ENCODE results near the gene MUC5AC. TPM values are rescaled to one million over a fixed set of nuclear protein-coding genes. Genes with fewer than 3 reads are reported as not detected.

Gene MUC5AC
- total RNA-seq, 1 donor from 2014 or later: not detected

- intact Hi-C loops (cut with DNase I): no loop called here
- no peak for DNase-seq (ENCODE audit: extremely low spot score in 2 of 2)
- H3K27ac ChIP-seq: no peak overlapping the region
Observed at GRCh38 chr11:1140642-1141490, 16.9 kb upstream of the MUC5AC start.

GRCh38 chr11:1146365-1146764 is 11.4 kb upstream of the MUC5AC start:
- H3K4me3 ChIP-seq: no peak overlapping the region
- H3K27ac ChIP-seq: no peak overlapping the region
- TF ChIP-seq CTCF (IDR thresholded peaks at IDR 0.05) (no peak), POLR2AphosphoS5 (IDR thresholded peaks at IDR 0.05; ENCODE audit: insufficient read depth in 1 of 2, low read depth in 1 of 2) (no peak), POLR2A (IDR thresholded peaks at IDR 0.05) (no peak)
- H3K4me1 ChIP-seq: no peaks in the 10 kb centered on the region
- no peak for DNase-seq (ENCODE audit: extremely low spot score in 2 of 2)
- no peaks in the 10 kb centered on the region for H3K36me3 ChIP-seq
- H3K27me3 ChIP-seq: no peaks in the 10 kb centered on the region
- intact Hi-C loops (cut with DNase I): no loop called here
- no peaks in the 10 kb centered on the region for H3K9me3 ChIP-seq

More at GRCh38 chr11:1140642-1141490, 16.9 kb upstream of the MUC5AC start:
- no peak overlapping the region for H3K4me3 ChIP-seq
- H3K27me3 ChIP-seq: no peaks in the 10 kb centered on the region
- H3K9me3 ChIP-seq: no peaks in the 10 kb centered on the region
- no peaks in the 10 kb centered on the region for H3K4me1 ChIP-seq
- TF ChIP-seq POLR2A (IDR thresholded peaks at IDR 0.05): no peak
- H3K36me3 ChIP-seq: no peaks in the 10 kb centered on the region

- Histone ChIP-seq H3K27me3 (no peaks in the 10 kb centered on the region), H3K4me1 (no peaks in the 10 kb centered on the region), H3K27ac (no peak overlapping the region), H3K9me3 (no peaks in the 10 kb centered on the region), H3K36me3 (no peaks in the 10 kb centered on the region), H3K4me3 (no peak overlapping the region)
- no peak for DNase-seq (ENCODE audit: extremely low spot score in 2 of 2)
- TF ChIP-seq POLR2A (IDR thresholded peaks at IDR 0.05): no peak
- no peak for TF ChIP-seq CTCF (IDR thresholded peaks at IDR 0.05)
- no peak for TF ChIP-seq POLR2AphosphoS5 (IDR thresholded peaks at IDR 0.05; ENCODE audit: insufficient read depth in 1 of 2, low read depth in 1 of 2)
- intact Hi-C loops (cut with DNase I): no loop called here
Observed at GRCh38 chr11:1147792-1148191, 10.0 kb upstream of the MUC5AC start.

- no peak for DNase-seq (ENCODE audit: extremely low spot score in 2 of 2)
- intact Hi-C loops (cut with DNase I): no loop called here
- Histone ChIP-seq H3K9me3 (no peaks in the 10 kb centered on the region), H3K4me3 (no peak overlapping the region), H3K36me3 (no peaks in the 10 kb centered on the region), H3K27me3 (no peaks in the 10 kb centered on the region), H3K4me1 (peaks cover 4% of the 10 kb centered on the region), H3K27ac (no peak overlapping the region)
- TF ChIP-seq POLR2AphosphoS5 (IDR thresholded peaks at IDR 0.05; ENCODE audit: insufficient read depth in 1 of 2, low read depth in 1 of 2): no peak
- TF ChIP-seq POLR2A (IDR thresholded peaks at IDR 0.05): no peak
- no peak for TF ChIP-seq CTCF (IDR thresholded peaks at IDR 0.05)
Observed at GRCh38 chr11:1148752-1149180, 9.0 kb upstream of the MUC5AC start.

DNA sequence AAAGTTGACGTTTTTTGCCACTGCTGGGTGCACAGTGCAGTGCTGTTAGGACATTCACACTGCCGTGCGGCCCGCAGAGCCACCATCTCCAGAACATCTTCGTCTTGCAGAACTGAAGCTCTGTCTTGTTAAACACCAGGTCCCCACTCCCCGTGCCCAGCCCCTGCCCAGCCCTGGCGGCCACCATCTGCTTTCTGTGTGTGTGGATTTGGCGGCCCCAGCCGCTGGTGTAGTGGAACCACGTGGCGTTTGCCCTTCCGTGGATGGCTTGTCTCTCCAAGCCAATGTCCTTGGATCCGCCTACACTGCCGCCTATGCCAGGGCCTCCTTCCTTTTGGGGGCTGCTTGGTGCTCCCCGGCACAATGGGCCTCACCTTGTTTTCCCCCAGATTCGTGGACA is 8.2 kb upstream of the MUC5AC start:
- TF ChIP-seq CTCF (IDR thresholded peaks at IDR 0.05) (no peak), POLR2AphosphoS5 (IDR thresholded peaks at IDR 0.05; ENCODE audit: insufficient read depth in 1 of 2, low read depth in 1 of 2) (no peak), POLR2A (IDR thresholded peaks at IDR 0.05) (no peak)
- intact Hi-C loops (cut with DNase I): no loop called here

More for the DNA sequence above, 8.2 kb upstream of the MUC5AC start:
- DNase-seq (ENCODE audit: extremely low spot score in 2 of 2): no peak
- Histone ChIP-seq H3K27me3 (no peaks in the 10 kb centered on the region), H3K4me1 (peaks cover 10% of the 10 kb centered on the region), H3K36me3 (no peaks in the 10 kb centered on the region), H3K4me3 (no peak overlapping the region), H3K27ac (no peak overlapping the region), H3K9me3 (no peaks in the 10 kb centered on the region)
